ENCODE measurements around the gene UQCR11. TPM values are rescaled to one million over a fixed set of nuclear protein-coding genes. Genes with fewer than 3 reads are reported as not detected.

UQCR11 gene
- total RNA-seq, 1 donor from 2014 or later = 184 TPM

DNA sequence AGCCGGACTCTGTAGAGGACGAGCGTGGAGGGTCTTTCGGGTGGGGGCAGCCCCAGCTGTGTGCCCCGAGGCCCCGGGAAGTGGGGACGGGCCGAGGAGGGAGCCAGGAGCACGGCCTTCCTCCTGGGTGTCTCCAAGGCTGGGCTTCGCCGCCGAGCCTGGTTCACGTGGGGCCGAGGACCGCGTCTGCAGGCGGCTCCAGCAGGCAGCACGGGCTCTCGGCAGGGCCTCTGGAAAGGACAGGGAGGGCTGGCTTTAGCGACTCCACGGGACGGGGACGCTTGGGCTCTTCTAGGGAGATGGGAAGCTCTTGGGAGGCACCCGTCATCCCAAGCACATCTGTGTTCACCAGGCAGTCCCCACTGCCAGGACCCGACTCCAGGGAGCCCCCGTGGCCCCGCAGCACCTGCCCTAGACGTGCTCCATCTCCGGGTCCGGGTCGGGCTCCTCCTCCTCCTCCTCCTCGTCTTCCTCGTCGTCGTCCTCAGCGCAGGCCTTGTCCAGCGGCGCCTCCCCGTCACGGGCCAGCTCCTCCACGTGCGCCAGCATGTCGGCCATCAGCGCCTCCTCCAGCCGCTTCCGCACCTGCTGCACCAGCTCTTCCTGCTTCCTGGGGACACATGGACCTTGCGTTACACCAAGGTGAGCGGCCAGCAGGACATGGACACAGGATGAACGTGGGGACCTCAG lies 27.2 kb downstream of the UQCR11 start:
- Mint-ChIP-seq H3K9me3 (ENCODE audit: low read depth) (no peaks in the 10 kb centered on the region), H3K4me3 (ENCODE audit: unreplicated experiment) (no peak overlapping the region), H3K4me1 (ENCODE audit: low read depth) (peaks cover 4% of the 10 kb centered on the region), H3K27me3 (ENCODE audit: low read depth) (no peaks in the 10 kb centered on the region), H3K27ac (ENCODE audit: unreplicated experiment) (no peak overlapping the region), H3K36me3 (ENCODE audit: low read depth) (peaks cover 14% of the 10 kb centered on the region)
- TF ChIP-seq, protein P1, sequence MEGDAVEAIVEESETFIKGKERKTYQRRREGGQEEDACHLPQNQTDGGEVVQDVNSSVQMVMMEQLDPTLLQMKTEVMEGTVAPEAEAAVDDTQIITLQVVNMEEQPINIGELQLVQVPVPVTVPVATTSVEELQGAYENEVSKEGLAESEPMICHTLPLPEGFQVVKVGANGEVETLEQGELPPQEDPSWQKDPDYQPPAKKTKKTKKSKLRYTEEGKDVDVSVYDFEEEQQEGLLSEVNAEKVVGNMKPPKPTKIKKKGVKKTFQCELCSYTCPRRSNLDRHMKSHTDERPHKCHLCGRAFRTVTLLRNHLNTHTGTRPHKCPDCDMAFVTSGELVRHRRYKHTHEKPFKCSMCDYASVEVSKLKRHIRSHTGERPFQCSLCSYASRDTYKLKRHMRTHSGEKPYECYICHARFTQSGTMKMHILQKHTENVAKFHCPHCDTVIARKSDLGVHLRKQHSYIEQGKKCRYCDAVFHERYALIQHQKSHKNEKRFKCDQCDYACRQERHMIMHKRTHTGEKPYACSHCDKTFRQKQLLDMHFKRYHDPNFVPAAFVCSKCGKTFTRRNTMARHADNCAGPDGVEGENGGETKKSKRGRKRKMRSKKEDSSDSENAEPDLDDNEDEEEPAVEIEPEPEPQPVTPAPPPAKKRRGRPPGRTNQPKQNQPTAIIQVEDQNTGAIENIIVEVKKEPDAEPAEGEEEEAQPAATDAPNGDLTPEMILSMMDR (IDR thresholded peaks at IDR 0.05) = no peak
- no peak for DNase-seq (ENCODE audit: low spot score)

DNA sequence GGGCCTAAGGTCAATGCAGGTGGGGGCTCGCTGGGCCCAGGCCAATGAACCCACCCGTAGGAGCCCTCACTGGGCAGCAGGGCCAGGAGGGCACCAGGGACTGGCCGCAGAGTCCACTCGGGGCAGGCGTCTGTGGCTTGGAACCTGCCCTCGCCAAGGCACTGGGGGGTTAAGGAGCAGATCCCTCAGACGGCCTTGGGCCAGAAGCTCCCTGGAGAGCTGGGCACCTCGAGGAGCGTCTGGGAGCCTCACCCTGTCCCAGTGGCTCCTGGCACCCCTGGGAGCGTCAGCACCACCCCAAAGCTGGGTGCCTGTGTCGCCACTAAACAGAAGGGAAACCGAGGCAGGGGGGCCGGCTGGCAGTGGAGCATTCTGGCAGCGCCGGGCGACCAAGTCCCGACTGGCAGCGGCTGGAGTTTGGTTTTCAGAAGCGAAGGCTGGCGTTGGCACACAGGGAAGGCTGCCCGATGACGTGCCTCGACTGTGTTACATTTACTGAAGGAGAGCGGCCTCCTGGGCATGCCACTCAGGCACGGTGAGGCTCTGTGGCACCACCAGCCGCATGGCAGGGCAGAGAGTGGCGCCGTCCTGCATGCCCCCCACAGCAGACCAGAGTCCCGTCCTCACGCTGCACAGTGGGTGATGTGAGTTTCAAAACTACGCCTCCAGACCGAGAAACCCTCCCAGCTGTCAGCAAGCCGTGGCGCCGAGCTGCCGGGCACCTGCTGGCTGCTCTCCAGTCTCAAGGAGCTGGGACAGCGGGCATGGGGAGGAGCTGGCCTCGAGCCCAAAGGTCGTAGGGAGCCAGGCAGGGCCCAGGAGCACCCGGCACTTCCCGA lies 28.0 kb downstream of the UQCR11 start:
- no peak overlapping the region for H3K4me3 Mint-ChIP-seq (ENCODE audit: unreplicated experiment)
- TF ChIP-seq, protein P1 (IDR thresholded peaks at IDR 0.05) = no peak
- no peaks in the 10 kb centered on the region for H3K27me3 Mint-ChIP-seq (ENCODE audit: low read depth)
- no peak overlapping the region for H3K27ac Mint-ChIP-seq (ENCODE audit: unreplicated experiment)
- peaks cover 4% of the 10 kb centered on the region for H3K4me1 Mint-ChIP-seq (ENCODE audit: low read depth)
- peaks cover 14% of the 10 kb centered on the region for H3K36me3 Mint-ChIP-seq (ENCODE audit: low read depth)
- no peak for DNase-seq (ENCODE audit: low spot score)
- H3K9me3 Mint-ChIP-seq (ENCODE audit: low read depth) = no peaks in the 10 kb centered on the region

DNA sequence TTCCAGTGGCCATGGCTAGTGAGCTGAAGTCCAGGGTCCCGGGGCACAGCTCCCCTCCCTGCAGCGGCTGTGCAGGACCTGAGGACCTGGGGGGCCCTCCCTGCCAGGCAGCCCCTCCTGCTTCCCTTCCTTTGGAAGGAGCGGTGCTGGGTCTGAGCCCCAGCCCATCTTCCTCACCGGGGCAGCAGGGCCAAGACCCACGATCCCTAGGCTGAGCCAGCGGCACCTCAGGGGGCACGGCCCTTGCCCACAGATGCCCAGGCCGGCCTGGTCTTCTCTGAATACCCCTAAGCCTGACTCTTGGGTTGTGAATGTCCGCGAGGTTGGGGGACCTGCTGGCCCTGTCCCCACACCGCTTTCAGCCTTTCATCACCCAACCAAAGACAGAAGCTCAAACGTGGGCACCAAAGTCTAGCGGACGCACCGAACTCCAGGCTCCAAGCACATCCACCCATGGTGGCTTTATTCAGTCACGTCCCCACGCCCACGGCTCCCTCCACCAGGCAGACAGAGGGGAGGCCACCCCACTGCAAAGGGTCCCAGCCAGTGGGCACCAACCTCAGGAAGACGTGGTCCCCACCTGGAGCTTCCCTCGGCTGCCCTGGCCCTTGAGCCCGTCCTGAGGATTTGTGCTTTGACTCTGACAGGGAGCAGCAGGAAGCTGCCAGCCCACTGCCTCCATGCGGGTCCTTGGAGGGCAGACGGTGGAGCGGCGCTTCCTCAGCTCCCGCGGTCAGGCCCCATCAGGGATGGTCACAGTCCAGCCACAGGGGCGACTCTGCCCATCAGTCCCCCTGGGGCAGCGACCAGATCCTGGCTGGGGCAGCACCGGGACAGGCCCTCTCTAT lies 28.8 kb downstream of the UQCR11 start:
- Mint-ChIP-seq H3K4me3 (ENCODE audit: unreplicated experiment) (no peak overlapping the region), H3K4me1 (ENCODE audit: low read depth) (peaks cover 4% of the 10 kb centered on the region), H3K36me3 (ENCODE audit: low read depth) (peaks cover 14% of the 10 kb centered on the region), H3K9me3 (ENCODE audit: low read depth) (no peaks in the 10 kb centered on the region), H3K27me3 (ENCODE audit: low read depth) (no peaks in the 10 kb centered on the region), H3K27ac (ENCODE audit: unreplicated experiment) (no peak overlapping the region)
- TF ChIP-seq, protein P1 (IDR thresholded peaks at IDR 0.05) = no peak
- no peak for DNase-seq (ENCODE audit: low spot score)

DNA sequence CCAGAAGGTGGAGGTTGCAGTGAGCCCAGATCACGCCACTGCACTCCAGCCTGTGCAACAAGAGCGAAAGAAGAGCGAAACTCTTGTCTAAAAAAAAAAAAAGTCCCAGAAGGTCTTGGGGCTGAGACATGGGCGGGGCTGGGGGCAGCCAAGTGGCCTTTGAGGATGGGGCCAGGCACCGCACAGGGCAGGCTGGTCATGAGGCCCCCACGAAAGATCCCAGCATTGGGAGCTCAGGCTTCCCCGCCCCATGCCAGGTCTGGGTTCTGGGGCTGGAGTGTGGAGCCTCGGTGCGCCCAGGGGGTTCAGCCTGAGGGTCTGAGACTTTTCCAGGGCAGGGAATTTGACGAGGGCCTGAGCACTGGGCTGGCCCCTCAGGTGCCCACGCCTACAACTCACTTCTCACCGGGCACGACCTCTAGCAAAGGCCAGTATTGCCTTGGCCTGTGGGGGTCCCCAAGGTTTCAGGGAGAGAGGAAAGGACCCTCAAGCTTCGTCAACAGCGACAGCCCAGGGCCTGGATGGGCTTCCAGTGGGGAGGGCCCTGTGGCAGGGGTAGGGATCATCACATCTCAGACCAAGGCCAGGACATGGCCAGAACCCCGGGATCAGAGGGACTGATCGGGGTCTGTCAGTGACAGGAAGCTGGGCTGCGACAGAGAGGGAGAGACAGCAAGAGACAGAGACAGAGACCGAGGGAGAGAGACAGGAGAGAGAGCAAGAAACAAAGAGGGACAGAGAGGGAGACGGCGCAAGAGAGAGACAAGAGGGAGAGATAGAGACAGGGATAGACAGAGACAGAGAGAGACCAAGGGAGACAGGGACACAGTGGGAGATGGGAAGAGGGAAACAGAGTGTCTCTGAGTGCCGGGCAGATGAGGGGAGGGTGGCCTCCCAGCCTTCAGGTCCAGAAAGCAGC lies 29.7 kb downstream of the UQCR11 start:
- TF ChIP-seq, protein P1 (IDR thresholded peaks at IDR 0.05) = no peak
- Mint-ChIP-seq H3K4me1 (ENCODE audit: low read depth) (peaks cover 4% of the 10 kb centered on the region), H3K9me3 (ENCODE audit: low read depth) (no peaks in the 10 kb centered on the region), H3K27me3 (ENCODE audit: low read depth) (no peaks in the 10 kb centered on the region), H3K27ac (ENCODE audit: unreplicated experiment) (no peak overlapping the region), H3K4me3 (ENCODE audit: unreplicated experiment) (no peak overlapping the region), H3K36me3 (ENCODE audit: low read depth) (peaks cover 10% of the 10 kb centered on the region)
- no peak for DNase-seq (ENCODE audit: low spot score)
